Right ventricle myocardium superior (tissue), 1 donor: Measurements from ENCODE around the gene CT45A10. TPM values are rescaled to one million over a fixed set of nuclear protein-coding genes. Genes with fewer than 3 reads are reported as not detected.
"Not testable (repeated sequence)": the region's sequence is repeated elsewhere in the genome, so short reads cannot be mapped to it uniquely, and the experiment has no call there.

ENCODE experiments used
- ATAC-seq: fragments of 200-7000 bp; cut with Tn5 transposase; one replicate; pipeline ENCODE4 v1.9.1; 2020; ENCODE audit warnings: mild to moderate bottlenecking; ENCODE audit not compliant: poor library complexity
- DNase-seq: peaks from one replicate; pipeline ENCODE4 v3.0.0-alpha.2; 2020
- intact Hi-C: fragments of 100-400 bp; cut with DNase I; formaldehyde crosslinking; loops from one replicate; pipeline ENCODE4 v1.11.2; 2022
- long read RNA-seq: library from polyadenylated mRNA; unstranded; transcript quantifications from one replicate; pipeline ENCODE4 v2.0.0, GENCODE V29; 2021
- total RNA-seq: library from RNA; stranded (reverse); fragmentation: NEBNext Ultra II Directional; extraction: Animal tissue kit (Norgen Biotek cat#: 25700); gene quantifications from one replicate; pipeline ENCODE4 v1.2.1, GENCODE V29; 2021
- donor health status: DM: no; HTN: yes; CAD: no; lungs with severe emphysema.

The CT45A10 gene
- not detected for total RNA-seq
- long read RNA-seq, result 0 reads

GRCh38 chrX:135893294-135893817 lies at the start of gene CT45A10, which contains the start of gene SAGE1:
Gene CT45A10, minus strand, starts transcription at chrX:135893444. Its CDS starts 8,100 bp downstream, at chrX:135885344.
Gene SAGE1, plus strand, starts transcription at chrX:135893716. Its CDS starts 2,527 bp downstream, at chrX:135896243.
- ATAC-seq (no peak), DNase-seq (no peak)
- intact Hi-C loops, result no loop called here

GRCh38 chrX:135931644-135932487 lies 38.6 kb upstream of the CT45A10 start:
- intact Hi-C loops, result no loop called here
- DNase-seq, result no peak
- ATAC-seq, result no peak

- no peak for ATAC-seq
Observed at GRCh38 chrX:135927897-135928296, 34.7 kb upstream of the CT45A10 start.

GRCh38 chrX:135923353-135923752 lies 30.1 kb upstream of the CT45A10 start:
- no peak for DNase-seq
- intact Hi-C loops, result no loop called here
- no peak for ATAC-seq

More at GRCh38 chrX:135927897-135928296, 34.7 kb upstream of the CT45A10 start:
- intact Hi-C loops, result no loop called here
- no peak for DNase-seq

- DNase-seq, intact Hi-C loops, ATAC-seq: not testable (repeated sequence)
Observed at GRCh38 chrX:135920516-135920915, 27.3 kb upstream of the CT45A10 start.

GRCh38 chrX:135914404-135914803 lies 21.2 kb upstream of the CT45A10 start:
- no peak for DNase-seq
- intact Hi-C loops, result no loop called here
- ATAC-seq, result no peak

GRCh38 chrX:135910251-135910650 lies 17.0 kb upstream of the CT45A10 start:
- intact Hi-C loops, result no loop called here
- no peak for ATAC-seq
- DNase-seq, result no peak

GRCh38 chrX:135892781-135893180 lies 463 bp downstream of the CT45A10 start:
- intact Hi-C loops, result no loop called here
- ATAC-seq (no peak), DNase-seq (no peak)

GRCh38 chrX:135890087-135890585 lies 3.1 kb downstream of the CT45A10 start:
- ATAC-seq (no peak), DNase-seq (no peak)
- intact Hi-C loops, result no loop called here

GRCh38 chrX:135888976-135889375 lies 4.3 kb downstream of the CT45A10 start:
- ATAC-seq, intact Hi-C loops, DNase-seq: not testable (repeated sequence)

- DNase-seq, ATAC-seq, intact Hi-C loops: not testable (repeated sequence)
Observed at GRCh38 chrX:135888230-135888629, 5.0 kb downstream of the CT45A10 start.

GRCh38 chrX:135882741-135883140 lies 10.5 kb downstream of the CT45A10 start:
- DNase-seq, ATAC-seq, intact Hi-C loops: not testable (repeated sequence)

GRCh38 chrX:135871712-135872111 lies 21.5 kb downstream of the CT45A10 start, which contains the start of gene CT45A9:
Gene CT45A9, minus strand, starts transcription at chrX:135871812. Its CDS starts 3,751 bp downstream, at chrX:135868061.
- intact Hi-C loops, DNase-seq, ATAC-seq: not testable (repeated sequence)

GRCh38 chrX:135854438-135854837 lies 38.8 kb downstream of the CT45A10 start, which contains the start of gene CT45A8:
Gene CT45A8, minus strand, starts transcription at chrX:135854538. Its CDS starts 3,755 bp downstream, at chrX:135850783.
- intact Hi-C loops, DNase-seq, ATAC-seq: not testable (repeated sequence)

GRCh38 chrX:135837180-135837579 lies 56.1 kb downstream of the CT45A10 start, which contains the start of gene CT45A7:
Gene CT45A7, minus strand, starts transcription at chrX:135837280. Its CDS starts 3,747 bp downstream, at chrX:135833533.
- ATAC-seq, DNase-seq, intact Hi-C loops: not testable (repeated sequence)
